Stomach smooth muscle (tissue), 2 donors: ENCODE results near the gene CYSLTR2.

Experiments
- H3K27ac ChIP-seq: one replicate; pipeline ENCODE4 v1.7.0; 2013; ENCODE audit warnings: mild to moderate bottlenecking, low read length, inconsistent platforms
- H3K27me3 ChIP-seq, 2 donors: one replicate each; pipeline ENCODE4 v1.7.0; 2013; ENCODE audit warnings: low read length in 2 of 2; ENCODE audit not compliant: insufficient read depth in 2 of 2, control insufficient read depth in 1 of 2
- H3K36me3 ChIP-seq, 2 donors: one replicate each; pipeline ENCODE4 v1.7.0; 2013; ENCODE audit warnings: low read length in 2 of 2; ENCODE audit not compliant: control insufficient read depth in 2 of 2, insufficient read depth in 2 of 2
- H3K4me1 ChIP-seq: one replicate; pipeline ENCODE4 v1.7.0; 2013; ENCODE audit warnings: low read length; ENCODE audit not compliant: control insufficient read depth, insufficient read depth
- H3K4me3 ChIP-seq, 2 donors: one replicate each; pipeline ENCODE4 v1.7.0; 2013; ENCODE audit warnings: low read length in 2 of 2
- H3K9ac ChIP-seq, 2 donors: one replicate each; pipeline ENCODE4 v1.7.0; 2013; ENCODE audit warnings: low read length in 2 of 2, mild to moderate bottlenecking in 1 of 2
- H3K9me3 ChIP-seq, 2 donors: one replicate each; pipeline ENCODE4 v1.7.0; 2013; ENCODE audit warnings: low read length in 2 of 2; ENCODE audit not compliant: control insufficient read depth in 2 of 2
- donor health status: healthy.
- donor health status: Pancreatic carcinoma.

The CYSLTR2 gene

DNA sequence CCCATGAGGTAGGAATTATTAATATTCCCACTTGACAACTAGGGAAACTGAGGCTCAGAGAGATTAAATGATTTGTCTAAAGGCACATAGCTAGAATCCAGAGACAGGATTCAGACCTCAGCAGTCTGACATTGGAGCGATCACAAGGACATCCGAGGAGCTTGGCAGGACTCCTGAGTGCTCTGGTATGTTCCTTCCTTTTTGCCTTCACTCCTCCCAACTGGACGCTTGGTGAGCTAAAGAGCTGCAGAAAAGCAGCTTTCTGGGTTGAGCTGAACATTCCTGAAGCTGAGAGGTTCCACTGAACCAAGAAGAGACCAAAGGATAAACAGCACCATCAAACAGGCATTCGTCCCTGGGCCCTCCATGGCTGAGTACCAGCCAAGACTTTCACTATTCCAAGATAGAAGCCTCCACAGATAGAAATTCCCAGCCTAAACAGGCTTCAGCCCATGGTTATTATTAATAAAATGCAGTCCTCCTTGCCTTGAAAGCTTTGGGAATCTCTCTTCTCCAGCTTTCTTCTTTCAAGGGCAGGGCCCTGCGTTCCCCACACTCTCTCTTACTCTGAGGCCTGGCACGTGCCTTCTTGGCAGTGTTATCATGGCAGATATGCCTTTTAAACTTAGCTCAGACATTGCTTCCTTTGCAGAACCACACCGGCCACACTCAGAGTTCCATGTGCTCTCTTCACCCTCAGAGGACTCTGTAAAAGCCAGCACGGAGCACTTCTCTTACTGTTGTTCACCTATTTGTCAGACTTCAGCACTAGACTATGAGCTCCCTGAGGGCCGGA is 97.1 kb downstream of the CYSLTR2 start:
- Histone ChIP-seq H3K4me1 (peaks cover 20% of the 10 kb centered on the region), H3K4me3 (peak overlapping the region in 1 of 2 donors; percentile 0), H3K27ac (peak overlapping the region; percentile 71), H3K27me3 (no peaks in the 10 kb centered on the region), H3K9ac (peak overlapping the region; percentile 1 to 21), H3K36me3 (no peaks in the 10 kb centered on the region), H3K9me3 (no peaks in the 10 kb centered on the region)

DNA sequence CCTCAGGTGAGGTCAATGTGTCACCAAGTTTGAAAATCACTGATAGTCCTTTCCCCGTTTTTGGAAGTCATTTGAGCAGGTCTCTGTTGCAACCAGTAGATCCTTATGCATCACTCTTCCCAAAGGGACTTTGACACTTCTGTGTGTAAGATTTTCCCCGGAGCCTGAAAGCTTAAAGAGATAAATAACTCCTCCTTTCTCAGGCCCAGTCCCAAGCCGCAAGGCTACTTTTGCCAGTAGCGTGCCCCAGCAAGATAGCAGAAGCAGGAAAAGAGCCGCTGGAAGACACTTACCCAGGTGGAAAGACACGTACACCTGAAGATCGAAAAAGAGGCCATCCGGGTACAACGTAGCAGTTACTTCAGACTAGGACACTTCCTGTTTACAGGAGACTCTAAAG is 106.9 kb downstream of the CYSLTR2 start:
- no peaks in the 10 kb centered on the region for H3K36me3 ChIP-seq
- H3K4me1 ChIP-seq, result no peaks in the 10 kb centered on the region
- no peak overlapping the region for H3K4me3 ChIP-seq
- H3K9ac ChIP-seq, result no peak overlapping the region
- H3K27ac ChIP-seq, result no peak overlapping the region
- H3K27me3 ChIP-seq, result no peaks in the 10 kb centered on the region
- H3K9me3 ChIP-seq, result no peaks in the 10 kb centered on the region
